NB4 (cell line): ENCODE results near the gene WDR33.

Experiments used
- CTCF ChIP-seq: IDR thresholded peaks from one replicate; pipeline ENCODE4 v1.5.1; 2012; ENCODE audit warnings: low read depth, low read length
- MAX ChIP-seq: IDR thresholded peaks from 2 replicates; pipeline ENCODE4 v1.6.1; 2011; ENCODE audit warnings: low read depth, low read length
- MYC ChIP-seq: IDR thresholded peaks from 2 replicates; pipeline ENCODE4 v1.6.1; 2011; ENCODE audit warnings: low read depth, low read length
- POLR2A ChIP-seq: IDR thresholded peaks from 2 replicates; pipeline ENCODE4 v1.6.1; 2011; ENCODE audit warnings: mild to moderate bottlenecking; ENCODE audit not compliant: insufficient read length; ENCODE audit errors: extremely low read depth

GRCh38 chr2:127739800-127740199 lies 71.2 kb downstream of the WDR33 start:
- TF ChIP-seq CTCF (no peak), MAX (no peak), POLR2A (no peak), MYC (no peak)
